Measurements from ENCODE around the gene SCARF2.

Gene SCARF2

GRCh38 chr22:20412474-20413216, 25.0 kb downstream of the SCARF2 start:
- no peak for TF ChIP-seq SIN3A (IDR thresholded peaks at IDR 0.05; ENCODE audit: borderline replicate concordance, insufficient read depth, low read length)
- TF ChIP-seq TAF1 (IDR thresholded peaks at IDR 0.05; ENCODE audit: borderline replicate concordance, insufficient read depth, low read length), result no peak
- TF ChIP-seq POLR2AphosphoS5 (IDR thresholded peaks at IDR 0.05; ENCODE audit: low read depth, low read length), result no peak
- TF ChIP-seq, protein P1, sequence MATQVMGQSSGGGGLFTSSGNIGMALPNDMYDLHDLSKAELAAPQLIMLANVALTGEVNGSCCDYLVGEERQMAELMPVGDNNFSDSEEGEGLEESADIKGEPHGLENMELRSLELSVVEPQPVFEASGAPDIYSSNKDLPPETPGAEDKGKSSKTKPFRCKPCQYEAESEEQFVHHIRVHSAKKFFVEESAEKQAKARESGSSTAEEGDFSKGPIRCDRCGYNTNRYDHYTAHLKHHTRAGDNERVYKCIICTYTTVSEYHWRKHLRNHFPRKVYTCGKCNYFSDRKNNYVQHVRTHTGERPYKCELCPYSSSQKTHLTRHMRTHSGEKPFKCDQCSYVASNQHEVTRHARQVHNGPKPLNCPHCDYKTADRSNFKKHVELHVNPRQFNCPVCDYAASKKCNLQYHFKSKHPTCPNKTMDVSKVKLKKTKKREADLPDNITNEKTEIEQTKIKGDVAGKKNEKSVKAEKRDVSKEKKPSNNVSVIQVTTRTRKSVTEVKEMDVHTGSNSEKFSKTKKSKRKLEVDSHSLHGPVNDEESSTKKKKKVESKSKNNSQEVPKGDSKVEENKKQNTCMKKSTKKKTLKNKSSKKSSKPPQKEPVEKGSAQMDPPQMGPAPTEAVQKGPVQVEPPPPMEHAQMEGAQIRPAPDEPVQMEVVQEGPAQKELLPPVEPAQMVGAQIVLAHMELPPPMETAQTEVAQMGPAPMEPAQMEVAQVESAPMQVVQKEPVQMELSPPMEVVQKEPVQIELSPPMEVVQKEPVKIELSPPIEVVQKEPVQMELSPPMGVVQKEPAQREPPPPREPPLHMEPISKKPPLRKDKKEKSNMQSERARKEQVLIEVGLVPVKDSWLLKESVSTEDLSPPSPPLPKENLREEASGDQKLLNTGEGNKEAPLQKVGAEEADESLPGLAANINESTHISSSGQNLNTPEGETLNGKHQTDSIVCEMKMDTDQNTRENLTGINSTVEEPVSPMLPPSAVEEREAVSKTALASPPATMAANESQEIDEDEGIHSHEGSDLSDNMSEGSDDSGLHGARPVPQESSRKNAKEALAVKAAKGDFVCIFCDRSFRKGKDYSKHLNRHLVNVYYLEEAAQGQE (IDR thresholded peaks at IDR 0.05; ENCODE audit: insufficient read depth in 1 of 2, low read depth in 2 of 2, low read length in 2 of 2), result no peak
- no peak for TF ChIP-seq FOXP2 (optimal IDR thresholded peaks at IDR 0.05; ENCODE audit: borderline replicate concordance, extremely low read depth, extremely low read length, insufficient read depth)

- no peak for TF ChIP-seq SIN3A (IDR thresholded peaks at IDR 0.05; ENCODE audit: borderline replicate concordance, insufficient read depth, low read length)
These were observed 28.7 kb downstream of the SCARF2 start for GRCh38 chr22:20408891-20409290.

DNA sequence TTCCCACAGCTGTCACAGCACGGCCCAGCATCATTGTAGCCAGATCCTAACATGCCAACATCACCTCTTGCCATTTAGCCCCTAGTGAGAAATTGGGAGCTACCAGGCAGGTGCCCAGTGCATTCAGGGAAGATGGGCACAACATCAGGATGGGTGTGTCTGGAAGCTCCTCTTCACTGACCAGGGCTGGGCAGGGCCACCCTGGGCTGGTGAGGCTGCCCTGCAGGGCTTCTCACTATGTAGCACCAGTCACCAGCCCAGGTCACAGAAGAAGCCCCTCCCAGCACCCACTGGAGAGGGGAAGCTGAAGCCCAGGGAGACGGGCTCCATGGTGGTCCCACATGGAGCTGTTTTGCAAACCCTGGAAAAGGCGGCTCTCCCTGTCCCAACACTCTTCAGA, 29.8 kb downstream of the SCARF2 start:
- TF ChIP-seq, protein P1 (IDR thresholded peaks at IDR 0.05; ENCODE audit: insufficient read depth in 1 of 2, low read depth in 2 of 2, low read length in 2 of 2), result no peak
- no peak for TF ChIP-seq FOXP2 (optimal IDR thresholded peaks at IDR 0.05; ENCODE audit: borderline replicate concordance, extremely low read depth, extremely low read length, insufficient read depth)
- no peak for TF ChIP-seq TAF1 (IDR thresholded peaks at IDR 0.05; ENCODE audit: borderline replicate concordance, insufficient read depth, low read length)
- TF ChIP-seq SIN3A (IDR thresholded peaks at IDR 0.05; ENCODE audit: borderline replicate concordance, insufficient read depth, low read length), result no peak
- no peak for TF ChIP-seq POLR2AphosphoS5 (IDR thresholded peaks at IDR 0.05; ENCODE audit: low read depth, low read length)

GRCh38 chr22:20406686-20407408, 30.8 kb downstream of the SCARF2 start:
- TF ChIP-seq, protein P1 (IDR thresholded peaks at IDR 0.05; ENCODE audit: insufficient read depth in 1 of 2, low read depth in 2 of 2, low read length in 2 of 2), result no peak
- no peak for TF ChIP-seq SIN3A (IDR thresholded peaks at IDR 0.05; ENCODE audit: borderline replicate concordance, insufficient read depth, low read length)
- no peak for TF ChIP-seq POLR2AphosphoS5 (IDR thresholded peaks at IDR 0.05; ENCODE audit: low read depth, low read length)
- no peak for TF ChIP-seq TAF1 (IDR thresholded peaks at IDR 0.05; ENCODE audit: borderline replicate concordance, insufficient read depth, low read length)
- TF ChIP-seq FOXP2 (optimal IDR thresholded peaks at IDR 0.05; ENCODE audit: borderline replicate concordance, extremely low read depth, extremely low read length, insufficient read depth), result no peak

DNA sequence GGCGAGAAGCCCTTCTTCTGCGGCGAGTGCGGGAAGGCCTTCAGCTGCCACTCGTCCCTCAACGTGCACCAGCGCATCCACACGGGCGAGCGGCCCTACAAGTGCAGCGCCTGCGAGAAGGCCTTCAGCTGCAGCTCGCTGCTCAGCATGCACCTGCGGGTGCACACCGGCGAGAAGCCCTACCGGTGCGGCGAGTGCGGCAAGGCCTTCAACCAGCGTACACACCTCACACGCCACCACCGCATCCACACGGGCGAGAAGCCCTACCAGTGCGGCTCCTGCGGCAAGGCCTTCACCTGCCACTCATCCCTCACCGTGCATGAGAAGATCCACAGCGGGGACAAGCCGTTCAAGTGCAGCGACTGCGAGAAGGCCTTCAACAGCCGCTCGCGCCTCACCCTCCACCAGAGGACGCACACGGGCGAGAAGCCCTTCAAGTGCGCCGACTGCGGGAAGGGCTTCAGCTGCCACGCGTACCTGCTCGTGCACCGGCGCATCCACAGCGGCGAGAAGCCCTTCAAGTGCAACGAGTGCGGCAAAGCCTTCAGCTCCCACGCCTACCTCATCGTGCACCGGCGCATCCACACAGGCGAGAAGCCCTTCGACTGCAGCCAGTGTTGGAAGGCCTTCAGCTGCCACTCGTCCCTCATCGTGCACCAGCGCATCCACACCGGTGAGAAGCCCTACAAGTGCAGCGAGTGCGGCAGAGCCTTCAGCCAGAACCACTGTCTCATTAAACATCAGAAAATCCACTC, 31.5 kb downstream of the SCARF2 start:
- TF ChIP-seq FOXP2 (optimal IDR thresholded peaks at IDR 0.05; ENCODE audit: borderline replicate concordance, extremely low read depth, extremely low read length, insufficient read depth) (no peak), TAF1 (IDR thresholded peaks at IDR 0.05; ENCODE audit: borderline replicate concordance, insufficient read depth, low read length) (no peak), SIN3A (IDR thresholded peaks at IDR 0.05; ENCODE audit: borderline replicate concordance, insufficient read depth, low read length) (no peak), POLR2AphosphoS5 (IDR thresholded peaks at IDR 0.05; ENCODE audit: low read depth, low read length) (no peak)
- TF ChIP-seq, protein P1 (IDR thresholded peaks at IDR 0.05; ENCODE audit: insufficient read depth in 1 of 2, low read depth in 2 of 2, low read length in 2 of 2), result no peak
